Testis (tissue), 2 donors: Measurements from ENCODE around the gene E2F1.

ENCODE experiments used
- POLR2A ChIP-seq: fragments of 450-650 bp; IDR thresholded peaks from one replicate; pipeline ENCODE4 v1.6.1; 2017; ENCODE audit warnings: antibody characterized with exemption, mild to moderate bottlenecking, moderate library complexity
- TF ChIP-seq, protein P1 (sequence below), 3 experiments: fragments of 450-650 bp in 2 of 3; fragments of 200-600 bp in 1 of 3; sonication (generic) in 1 of 3; IDR thresholded peaks; one replicate each; pipeline ENCODE4 v1.5.1; 2016 to 2019; ENCODE audit warnings: antibody characterized with exemption in 3 of 3, mild to moderate bottlenecking in 2 of 3, moderate library complexity in 1 of 3

DNA sequence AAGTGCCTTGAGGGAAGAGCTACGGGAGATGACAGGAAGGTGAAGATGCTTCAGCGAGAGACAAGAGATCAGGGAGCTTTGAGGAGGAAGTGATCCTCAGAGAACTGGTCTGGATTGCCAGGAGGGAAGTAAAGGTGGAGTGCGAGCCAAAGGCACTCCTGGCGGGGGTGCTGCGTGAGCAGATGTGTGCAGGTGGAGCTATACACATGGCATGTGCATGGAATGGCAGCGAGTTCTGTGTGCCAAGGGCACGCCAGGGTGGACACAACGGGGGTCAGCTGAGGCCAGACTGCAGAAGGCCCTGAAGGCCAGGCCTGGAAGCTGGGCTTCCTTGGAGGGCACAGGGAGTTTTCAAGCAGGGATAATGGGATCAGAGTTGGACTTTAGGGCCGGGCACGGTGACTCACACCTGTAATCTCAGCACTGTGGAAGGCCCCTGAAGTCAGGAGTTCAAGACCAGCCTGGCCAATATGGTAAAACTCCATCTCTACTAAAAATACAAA is 27.7 kb upstream of the E2F1 start:
- TF ChIP-seq, protein P1, sequence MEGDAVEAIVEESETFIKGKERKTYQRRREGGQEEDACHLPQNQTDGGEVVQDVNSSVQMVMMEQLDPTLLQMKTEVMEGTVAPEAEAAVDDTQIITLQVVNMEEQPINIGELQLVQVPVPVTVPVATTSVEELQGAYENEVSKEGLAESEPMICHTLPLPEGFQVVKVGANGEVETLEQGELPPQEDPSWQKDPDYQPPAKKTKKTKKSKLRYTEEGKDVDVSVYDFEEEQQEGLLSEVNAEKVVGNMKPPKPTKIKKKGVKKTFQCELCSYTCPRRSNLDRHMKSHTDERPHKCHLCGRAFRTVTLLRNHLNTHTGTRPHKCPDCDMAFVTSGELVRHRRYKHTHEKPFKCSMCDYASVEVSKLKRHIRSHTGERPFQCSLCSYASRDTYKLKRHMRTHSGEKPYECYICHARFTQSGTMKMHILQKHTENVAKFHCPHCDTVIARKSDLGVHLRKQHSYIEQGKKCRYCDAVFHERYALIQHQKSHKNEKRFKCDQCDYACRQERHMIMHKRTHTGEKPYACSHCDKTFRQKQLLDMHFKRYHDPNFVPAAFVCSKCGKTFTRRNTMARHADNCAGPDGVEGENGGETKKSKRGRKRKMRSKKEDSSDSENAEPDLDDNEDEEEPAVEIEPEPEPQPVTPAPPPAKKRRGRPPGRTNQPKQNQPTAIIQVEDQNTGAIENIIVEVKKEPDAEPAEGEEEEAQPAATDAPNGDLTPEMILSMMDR (IDR thresholded peaks at IDR 0.05) = no peak
- TF ChIP-seq POLR2A = no peak
